ENCODE measurements around the gene NAPG. TPM values are rescaled to one million over a fixed set of nuclear protein-coding genes. Genes with fewer than 3 reads are reported as not detected.

The NAPG gene
- total RNA-seq, 1 experiment from 2014 or later, result 25.8 TPM

- ChIA-PET POLR2A (no interaction called here), CTCF (interaction anchor here (0.6 kb wide), 1 partner anchor 10 kb away, joined by 3 read pairs; no protein-coding TSS in a partner anchor)
- TF ChIP-seq AFF4 (CRISPR knock-in tag; IDR thresholded peaks at IDR 0.05; ENCODE audit: borderline replicate concordance) (no peak), E2F4 (CRISPR knock-in tag; IDR thresholded peaks at IDR 0.05; ENCODE audit: borderline replicate concordance, low read depth) (no peak), JAZF1 (CRISPR knock-in tag; IDR thresholded peaks at IDR 0.05) (no peak), E2F5 (CRISPR knock-in tag; IDR thresholded peaks at IDR 0.05) (no peak), HMGA2 (CRISPR knock-in tag; IDR thresholded peaks at IDR 0.05) (no peak)
- no peaks in the 10 kb centered on the region for H3K9me3 Mint-ChIP-seq
- peaks cover 29% of the 10 kb centered on the region for H3K4me1 Mint-ChIP-seq
- no peak for DNase-seq (ENCODE audit: low spot score)
- no peak for ATAC-seq
- H3K4me3 Mint-ChIP-seq, result no peak overlapping the region
- peaks cover 6% of the 10 kb centered on the region for H3K36me3 Mint-ChIP-seq
- H3K27me3 Mint-ChIP-seq (ENCODE audit: low read depth), result peaks cover 33% of the 10 kb centered on the region
- no peak overlapping the region for H3K27ac Mint-ChIP-seq
Measured at GRCh38 chr18:10485475-10485874, 40.4 kb upstream of the NAPG start.

GRCh38 chr18:10486362-10486761, 39.5 kb upstream of the NAPG start:
- H3K36me3 Mint-ChIP-seq, result peaks cover 6% of the 10 kb centered on the region
- CTCF ChIA-PET, result interaction anchor here (0.8 kb wide), 1 partner anchor 40 kb away, joined by 6 read pairs; the partner anchor contains the start of gene NAPG

More at GRCh38 chr18:10486362-10486761, 39.5 kb upstream of the NAPG start:
- Mint-ChIP-seq H3K4me3 (no peak overlapping the region), H3K27ac (no peak overlapping the region), H3K4me1 (peaks cover 25% of the 10 kb centered on the region), H3K27me3 (ENCODE audit: low read depth) (peaks cover 24% of the 10 kb centered on the region), H3K9me3 (no peaks in the 10 kb centered on the region)
- TF ChIP-seq TEAD4 (CRISPR knock-in tag; IDR thresholded peaks at IDR 0.05) (no peak), MXD4 (CRISPR knock-in tag; IDR thresholded peaks at IDR 0.05; ENCODE audit: borderline replicate concordance) (no peak), PRDM15 (CRISPR knock-in tag; IDR thresholded peaks at IDR 0.05) (no peak), TCF7 (CRISPR knock-in tag; IDR thresholded peaks at IDR 0.05; ENCODE audit: low read depth) (no peak), CREB1 (CRISPR knock-in tag; IDR thresholded peaks at IDR 0.05) (no peak), ZNF416 (CRISPR knock-in tag; IDR thresholded peaks at IDR 0.05) (no peak), ZNF121 (CRISPR knock-in tag; IDR thresholded peaks at IDR 0.05) (no peak), USF2 (CRISPR knock-in tag; IDR thresholded peaks at IDR 0.05) (no peak), ATF6 (CRISPR knock-in tag; IDR thresholded peaks at IDR 0.05) (no peak), IRF1 (CRISPR knock-in tag; IDR thresholded peaks at IDR 0.05) (no peak)
- no peak for ATAC-seq
- POLR2A ChIA-PET, result interaction anchor here (0.8 kb wide), 1 partner anchor 188 kb away, joined by 3 read pairs; no protein-coding TSS in a partner anchor
- DNase-seq (ENCODE audit: low spot score), result no peak
